SU-DHL-6 (cell line): ENCODE results near the gene CA7.

Experiments used
- H2AFZ ChIP-seq: fragments of 200-600 bp; sonication (generic); 2 replicates; pipeline ENCODE4 v1.6.1; 2014; ENCODE audit warnings: low read depth, mild to moderate bottlenecking, moderate library complexity, mixed read lengths, antibody characterized with exemption, low read length; ENCODE audit not compliant: severe bottlenecking
- H3F3A ChIP-seq: fragments of 200-600 bp; shearing (Covaris generic); 2 replicates; pipeline ENCODE4 v1.6.0; 2016; ENCODE audit warnings: antibody characterized with exemption, mild to moderate bottlenecking; ENCODE audit not compliant: insufficient read depth
- H3K27ac ChIP-seq: fragments of 200-600 bp; sonication (generic); 2 replicates; pipeline ENCODE4 v1.5.1; 2016; ENCODE audit warnings: low read depth, mild to moderate bottlenecking, low read length, moderate library complexity, mixed read lengths
- H3K27me3 ChIP-seq: fragments of 200-600 bp; sonication (generic), shearing (Covaris generic); 2 replicates; pipeline ENCODE4 v1.6.0; 2014; ENCODE audit warnings: mild to moderate bottlenecking, low read length
- H3K36me3 ChIP-seq: fragments of 200-600 bp; sonication (generic); 2 replicates; pipeline ENCODE4 v1.6.1; 2014; ENCODE audit warnings: mild to moderate bottlenecking, low read length, mixed read lengths
- H3K4me2 ChIP-seq: fragments of 300-600, 200-600 bp; shearing (Covaris generic), sonication (generic); 2 replicates; pipeline ENCODE4 v1.6.0; 2014; ENCODE audit warnings: low read length, low read depth, mild to moderate bottlenecking; ENCODE audit not compliant: poor library complexity, severe bottlenecking
- H3K4me3 ChIP-seq: fragments of 200-600 bp; sonication (generic); 2 replicates; pipeline ENCODE4 v1.5.1; 2014; ENCODE audit warnings: antibody characterized with exemption, low read length, mild to moderate bottlenecking, mixed read lengths; ENCODE audit not compliant: insufficient read depth, poor library complexity, severe bottlenecking
- H3K79me2 ChIP-seq: fragments of 200-600 bp; sonication (generic); 2 replicates; pipeline ENCODE4 v1.6.1; 2014; ENCODE audit warnings: mild to moderate bottlenecking, low read length, moderate library complexity; ENCODE audit not compliant: insufficient read depth
- H3K9ac ChIP-seq: fragments of 200-600 bp; sonication (generic); 2 replicates; pipeline ENCODE4 v1.7.0; 2014; ENCODE audit warnings: mild to moderate bottlenecking, low read length
- H3K9me2 ChIP-seq: fragments of 200-600 bp; sonication (generic); replicated peaks from 2 replicates; pipeline ENCODE4 v1.6.1; 2014; ENCODE audit warnings: low read length; ENCODE audit not compliant: insufficient read depth
- H3K9me3 ChIP-seq: fragments of 200-600 bp; sonication (generic); 2 replicates; pipeline ENCODE4 v1.6.1; 2014; ENCODE audit warnings: low read length, mixed read lengths; ENCODE audit not compliant: insufficient read depth
- H4K20me1 ChIP-seq: fragments of 200-600 bp; sonication (generic); 2 replicates; pipeline ENCODE4 v1.6.1; 2014; ENCODE audit warnings: low read depth, mild to moderate bottlenecking, antibody characterized with exemption, low read length, moderate library complexity, mixed read lengths
- CTCF ChIP-seq: fragments of 200-600 bp; sonication (generic); IDR thresholded peaks from one replicate; pipeline ENCODE4 v1.5.1; 2017; ENCODE audit warnings: antibody characterized with exemption, mild to moderate bottlenecking, low read length, moderate library complexity; ENCODE audit not compliant: insufficient read depth, poor library complexity, severe bottlenecking
- EZH2phosphoT487 ChIP-seq: fragments of 200-600 bp; sonication (generic), shearing (Covaris generic); conservative IDR thresholded peaks from 2 replicates; pipeline ENCODE4 v1.6.1; 2018; ENCODE audit warnings: mild to moderate bottlenecking, antibody characterized with exemption, low read length, moderate library complexity, mixed read lengths

CA7 gene

GRCh38 chr16:66846266-66846665 lies 2.1 kb downstream of the CA7 start:
- H3K79me2 ChIP-seq: no peaks in the 10 kb centered on the region
- no peaks in the 10 kb centered on the region for H3K9me2 ChIP-seq
- H3K27me3 ChIP-seq: no peaks in the 10 kb centered on the region

DNA sequence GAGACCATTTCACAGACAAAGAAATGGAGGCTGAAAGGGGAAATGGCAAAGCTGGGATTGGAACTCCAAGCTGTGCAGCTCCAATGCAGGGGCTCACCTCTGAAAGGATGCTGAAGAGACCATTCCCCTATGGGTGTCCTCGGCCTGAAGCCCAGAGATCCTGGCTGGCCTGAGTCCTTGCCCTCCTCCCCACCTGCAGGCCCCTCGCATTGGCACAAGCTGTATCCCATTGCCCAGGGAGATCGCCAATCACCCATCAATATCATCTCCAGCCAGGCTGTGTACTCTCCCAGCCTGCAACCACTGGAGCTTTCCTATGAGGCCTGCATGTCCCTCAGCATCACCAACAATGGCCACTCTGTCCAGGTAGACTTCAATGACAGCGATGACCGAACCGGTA lies 2.6 kb downstream of the CA7 start:
- H3F3A ChIP-seq: no peaks in the 10 kb centered on the region
- no peak overlapping the region for H3K4me2 ChIP-seq
- TF ChIP-seq CTCF: no peak
- no peak for TF ChIP-seq EZH2phosphoT487
- H3K4me3 ChIP-seq: no peak overlapping the region
- no peaks in the 10 kb centered on the region for H3K27me3 ChIP-seq
- no peaks in the 10 kb centered on the region for H3K36me3 ChIP-seq
- no peaks in the 10 kb centered on the region for H4K20me1 ChIP-seq
- no peak overlapping the region for H3K9ac ChIP-seq
- H3K9me2 ChIP-seq: no peaks in the 10 kb centered on the region
- H2AFZ ChIP-seq: no peak overlapping the region
- H3K27ac ChIP-seq: no peak overlapping the region
- H3K79me2 ChIP-seq: no peaks in the 10 kb centered on the region
- H3K9me3 ChIP-seq: no peaks in the 10 kb centered on the region

More at GRCh38 chr16:66846266-66846665, 2.1 kb downstream of the CA7 start:
- no peaks in the 10 kb centered on the region for H4K20me1 ChIP-seq
- no peaks in the 10 kb centered on the region for H3K9me3 ChIP-seq
- H3K36me3 ChIP-seq: no peaks in the 10 kb centered on the region
- no peak overlapping the region for H3K4me3 ChIP-seq
- no peak overlapping the region for H2AFZ ChIP-seq
- no peak overlapping the region for H3K27ac ChIP-seq
- no peaks in the 10 kb centered on the region for H3F3A ChIP-seq
- TF ChIP-seq CTCF (no peak), EZH2phosphoT487 (no peak)
- no peak overlapping the region for H3K9ac ChIP-seq
- no peak overlapping the region for H3K4me2 ChIP-seq

GRCh38 chr16:66847533-66848067 lies 3.4 kb downstream of the CA7 start:
- Histone ChIP-seq H3K9me3 (no peaks in the 10 kb centered on the region), H3K27me3 (no peaks in the 10 kb centered on the region), H3K36me3 (no peaks in the 10 kb centered on the region), H2AFZ (no peak overlapping the region), H3K9me2 (no peaks in the 10 kb centered on the region), H3K79me2 (no peaks in the 10 kb centered on the region), H3K9ac (no peak overlapping the region), H3K27ac (no peak overlapping the region), H3K4me2 (no peak overlapping the region), H3K4me3 (no peak overlapping the region), H4K20me1 (no peaks in the 10 kb centered on the region), H3F3A (no peaks in the 10 kb centered on the region)
- TF ChIP-seq CTCF (no peak), EZH2phosphoT487 (no peak)
